HepG2 (cell line): ENCODE results near the gene SSH3. TPM values are rescaled to one million over a fixed set of nuclear protein-coding genes. Genes with fewer than 3 reads are reported as not detected.
A peak's percentile ranks its signal among the peaks of the same experiment; 100 is the strongest.

Source experiments
- AKAP8 ChIP-seq: sonication (generic); formaldehyde crosslinking; IDR thresholded peaks from 2 replicates; pipeline ENCODE4 v1.5.1; 2020; ENCODE audit warnings: mild to moderate bottlenecking, missing genetic modification reagents
- ATF7-NPFF ChIP-seq: sonication (generic); formaldehyde crosslinking; IDR thresholded peaks from 2 replicates; pipeline ENCODE4 v1.8.1; 2023; ENCODE audit warnings: mild to moderate bottlenecking, low read depth, missing genetic modification reagents, moderate library complexity
- ESRRA ChIP-seq: sonication (generic); formaldehyde crosslinking; IDR thresholded peaks from 2 replicates; pipeline ENCODE4 v1.5.1; 2020; ENCODE audit warnings: mild to moderate bottlenecking, low read depth, missing genetic modification reagents
- HMG20A ChIP-seq: IDR thresholded peaks from 2 replicates; pipeline ENCODE4 v1.6.1; 2016; ENCODE audit warnings: borderline replicate concordance
- KDM2A ChIP-seq: sonication (generic); formaldehyde crosslinking; IDR thresholded peaks from 2 replicates; pipeline ENCODE4 v1.4.0; 2020; ENCODE audit warnings: low read depth, missing genetic modification reagents, borderline replicate concordance
- KLF12 ChIP-seq: sonication (generic); formaldehyde crosslinking; IDR thresholded peaks from 2 replicates; pipeline ENCODE4 v1.4.0; 2020; ENCODE audit warnings: missing genetic modification reagents, borderline replicate concordance
- TAF1 ChIP-seq: sonication (generic); formaldehyde crosslinking; IDR thresholded peaks from 2 replicates; pipeline ENCODE4 v1.4.0; 2020; ENCODE audit warnings: missing genetic modification reagents
- TRIM24 ChIP-seq: sonication (generic); formaldehyde crosslinking; IDR thresholded peaks from 2 replicates; pipeline ENCODE4 v1.8.0; 2022; ENCODE audit warnings: mild to moderate bottlenecking, missing genetic modification reagents
- ZIK1 ChIP-seq: sonication (generic); formaldehyde crosslinking; IDR thresholded peaks from 2 replicates; pipeline ENCODE4 v1.5.0; 2020; ENCODE audit warnings: mild to moderate bottlenecking, low read depth, missing genetic modification reagents, borderline replicate concordance
- ZNF136 ChIP-seq: sonication (generic); formaldehyde crosslinking; IDR thresholded peaks from 2 replicates; pipeline ENCODE4 v1.8.1; 2022; ENCODE audit warnings: low read depth, mild to moderate bottlenecking, moderate library complexity, missing genetic modification reagents
- ZNF292 ChIP-seq: sonication (generic); formaldehyde crosslinking; IDR thresholded peaks from 2 replicates; pipeline ENCODE4 v1.8.1; 2022; ENCODE audit warnings: mild to moderate bottlenecking, low read depth, missing genetic modification reagents, borderline replicate concordance
- ZNF333 ChIP-seq: sonication (generic); formaldehyde crosslinking; IDR thresholded peaks from 2 replicates; pipeline ENCODE4 v1.4.0; 2020; ENCODE audit warnings: mild to moderate bottlenecking, missing genetic modification reagents, borderline replicate concordance
- polyA plus RNA-seq, 8 experiments: library from polyadenylated mRNA; depleted of rRNA in 3 of 8; stranded (reverse) in 7 of 8; unstranded in 1 of 8; fragments of >200 nt; fragmentation: Illumina TruSeq in 4 of 8; extraction: Trizol in 4 of 8; gene quantifications; 2 replicates each; pipeline versions ENCODE4 v1.2.1 to v1.2.3, GENCODE V29; 2011 to 2016; ENCODE audit warnings: low read depth in 4 of 8, missing spikeins in 1 of 8, mixed read lengths in 1 of 8; ENCODE audit not compliant: insufficient read depth in 1 of 8
- total RNA-seq, 5 experiments: library from RNA; depleted of rRNA; stranded (reverse); fragments of >200 nt; fragmentation: Illumina TruSeq; extraction: Trizol; gene quantifications; 2 replicates each; pipeline ENCODE4 v1.2.3, GENCODE V29; 2016; ENCODE audit warnings: low read depth in 1 of 5
- TF ChIP-seq, protein P1 (sequence below): sonication (generic); formaldehyde crosslinking; IDR thresholded peaks from 2 replicates; pipeline ENCODE4 v1.5.0; 2020; ENCODE audit warnings: mild to moderate bottlenecking, missing genetic modification reagents
- TF ChIP-seq, protein P2 (sequence below), 2 experiments: fragments of 450-650 bp in 1 of 2; sonication (generic) in 1 of 2; formaldehyde crosslinking in 1 of 2; IDR thresholded peaks; 2 replicates each; pipeline versions ENCODE4 v1.6.1 to v1.8.0; 2016 to 2022; ENCODE audit warnings: antibody characterized with exemption in 1 of 2, mild to moderate bottlenecking in 1 of 2, missing genetic modification reagents in 1 of 2

SSH3 gene
- total and polyA plus RNA-seq, 2 of the 13 experiments (the other 11 are each of a cell fraction or from before 2014, with no cell fraction given), result 12.4 to 18.8 TPM

DNA sequence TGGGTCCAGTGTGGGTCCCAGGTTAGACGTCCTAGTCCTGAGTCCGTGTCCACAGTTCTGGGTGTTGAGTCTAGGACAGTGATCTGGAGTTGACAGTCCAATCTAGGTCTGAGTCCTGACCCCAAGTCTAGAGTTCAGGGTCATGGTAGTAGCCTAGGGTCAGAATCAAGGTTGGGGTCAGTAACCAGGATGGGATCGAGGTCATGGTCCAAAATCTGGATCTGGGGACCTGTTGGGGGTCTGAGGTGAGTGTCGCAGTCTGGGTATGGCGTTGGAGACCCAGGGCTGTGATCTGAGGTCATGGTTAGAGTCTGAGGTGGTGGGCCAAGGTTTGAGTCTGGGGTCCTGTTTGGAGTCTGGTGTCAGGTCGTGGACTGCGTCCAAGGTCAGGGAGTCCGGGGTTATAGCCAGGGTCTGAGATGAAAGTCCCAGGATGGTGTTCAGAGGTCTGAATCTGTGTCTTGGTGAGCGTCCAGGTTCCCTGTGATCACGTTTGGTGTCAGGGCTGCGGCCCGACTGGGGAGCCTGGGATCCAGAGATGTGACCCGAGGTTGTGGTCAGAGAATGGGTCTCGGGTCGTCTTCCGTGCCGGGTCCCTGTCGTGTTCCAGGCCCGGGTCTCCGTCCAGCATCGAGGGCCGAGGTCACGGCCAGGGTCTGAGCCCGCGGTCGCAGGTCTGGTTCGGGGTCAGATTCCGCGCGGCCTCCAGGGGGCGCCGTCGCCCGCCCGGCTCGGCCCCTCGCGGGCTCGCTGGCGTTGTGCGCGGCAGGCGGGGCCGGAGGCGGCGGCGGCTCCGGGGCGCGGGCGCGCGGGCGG, 37.5 kb upstream of the SSH3 start (continued):
- TF ChIP-seq, protein P1, sequence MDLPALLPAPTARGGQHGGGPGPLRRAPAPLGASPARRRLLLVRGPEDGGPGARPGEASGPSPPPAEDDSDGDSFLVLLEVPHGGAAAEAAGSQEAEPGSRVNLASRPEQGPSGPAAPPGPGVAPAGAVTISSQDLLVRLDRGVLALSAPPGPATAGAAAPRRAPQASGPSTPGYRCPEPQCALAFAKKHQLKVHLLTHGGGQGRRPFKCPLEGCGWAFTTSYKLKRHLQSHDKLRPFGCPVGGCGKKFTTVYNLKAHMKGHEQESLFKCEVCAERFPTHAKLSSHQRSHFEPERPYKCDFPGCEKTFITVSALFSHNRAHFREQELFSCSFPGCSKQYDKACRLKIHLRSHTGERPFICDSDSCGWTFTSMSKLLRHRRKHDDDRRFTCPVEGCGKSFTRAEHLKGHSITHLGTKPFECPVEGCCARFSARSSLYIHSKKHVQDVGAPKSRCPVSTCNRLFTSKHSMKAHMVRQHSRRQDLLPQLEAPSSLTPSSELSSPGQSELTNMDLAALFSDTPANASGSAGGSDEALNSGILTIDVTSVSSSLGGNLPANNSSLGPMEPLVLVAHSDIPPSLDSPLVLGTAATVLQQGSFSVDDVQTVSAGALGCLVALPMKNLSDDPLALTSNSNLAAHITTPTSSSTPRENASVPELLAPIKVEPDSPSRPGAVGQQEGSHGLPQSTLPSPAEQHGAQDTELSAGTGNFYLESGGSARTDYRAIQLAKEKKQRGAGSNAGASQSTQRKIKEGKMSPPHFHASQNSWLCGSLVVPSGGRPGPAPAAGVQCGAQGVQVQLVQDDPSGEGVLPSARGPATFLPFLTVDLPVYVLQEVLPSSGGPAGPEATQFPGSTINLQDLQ, result no peak
- TF ChIP-seq ZIK1 (CRISPR knock-in tag) (0 out of 2 replicates have a peak, but pooled peaks have one; percentile 28), ZNF292 (no peak), AKAP8 (no peak), ESRRA (CRISPR knock-in tag) (no peak), KLF12 (CRISPR knock-in tag) (no peak), TAF1 (peak; percentile 39; the same call in 1 of the 2 replicates), ATF7-NPFF (CRISPR knock-in tag) (peak; percentile 45; the same call in 1 of the 2 replicates), ZNF333 (CRISPR knock-in tag) (no peak), ZNF136 (CRISPR knock-in tag) (no peak), KDM2A (CRISPR knock-in tag) (peak; percentile 59; the same call in 1 of the 2 replicates), HMG20A (CRISPR knock-in tag) (no peak), TRIM24 (no peak)
- TF ChIP-seq, protein P2, sequence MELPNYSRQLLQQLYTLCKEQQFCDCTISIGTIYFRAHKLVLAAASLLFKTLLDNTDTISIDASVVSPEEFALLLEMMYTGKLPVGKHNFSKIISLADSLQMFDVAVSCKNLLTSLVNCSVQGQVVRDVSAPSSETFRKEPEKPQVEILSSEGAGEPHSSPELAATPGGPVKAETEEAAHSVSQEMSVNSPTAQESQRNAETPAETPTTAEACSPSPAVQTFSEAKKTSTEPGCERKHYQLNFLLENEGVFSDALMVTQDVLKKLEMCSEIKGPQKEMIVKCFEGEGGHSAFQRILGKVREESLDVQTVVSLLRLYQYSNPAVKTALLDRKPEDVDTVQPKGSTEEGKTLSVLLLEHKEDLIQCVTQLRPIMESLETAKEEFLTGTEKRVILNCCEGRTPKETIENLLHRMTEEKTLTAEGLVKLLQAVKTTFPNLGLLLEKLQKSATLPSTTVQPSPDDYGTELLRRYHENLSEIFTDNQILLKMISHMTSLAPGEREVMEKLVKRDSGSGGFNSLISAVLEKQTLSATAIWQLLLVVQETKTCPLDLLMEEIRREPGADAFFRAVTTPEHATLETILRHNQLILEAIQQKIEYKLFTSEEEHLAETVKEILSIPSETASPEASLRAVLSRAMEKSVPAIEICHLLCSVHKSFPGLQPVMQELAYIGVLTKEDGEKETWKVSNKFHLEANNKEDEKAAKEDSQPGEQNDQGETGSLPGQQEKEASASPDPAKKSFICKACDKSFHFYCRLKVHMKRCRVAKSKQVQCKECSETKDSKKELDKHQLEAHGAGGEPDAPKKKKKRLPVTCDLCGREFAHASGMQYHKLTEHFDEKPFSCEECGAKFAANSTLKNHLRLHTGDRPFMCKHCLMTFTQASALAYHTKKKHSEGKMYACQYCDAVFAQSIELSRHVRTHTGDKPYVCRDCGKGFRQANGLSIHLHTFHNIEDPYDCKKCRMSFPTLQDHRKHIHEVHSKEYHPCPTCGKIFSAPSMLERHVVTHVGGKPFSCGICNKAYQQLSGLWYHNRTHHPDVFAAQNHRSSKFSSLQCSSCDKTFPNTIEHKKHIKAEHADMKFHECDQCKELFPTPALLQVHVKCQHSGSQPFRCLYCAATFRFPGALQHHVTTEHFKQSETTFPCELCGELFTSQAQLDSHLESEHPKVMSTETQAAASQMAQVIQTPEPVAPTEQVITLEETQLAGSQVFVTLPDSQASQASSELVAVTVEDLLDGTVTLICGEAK (IDR thresholded peaks at IDR 0.05), result no peak
- TF ChIP-seq, protein P2 (CRISPR knock-in tag; IDR thresholded peaks at IDR 0.05), result no peak
